Measurements from ENCODE around the gene CCDC157.

GRCh38 chr22:30380011-30380410, 23.2 kb downstream of the CCDC157 start:
- TF ChIP-seq ZNF23 (tag by site-specific recombination; IDR thresholded peaks at IDR 0.05; ENCODE audit: borderline replicate concordance) = no peak
- no peak for TF ChIP-seq CTCF (tag by site-specific recombination; IDR thresholded peaks at IDR 0.05)
- TF ChIP-seq ZFP3 (tag by site-specific recombination; IDR thresholded peaks at IDR 0.05; ENCODE audit: low read depth) = no peak
- no peak for TF ChIP-seq YY1 (tag by site-specific recombination; IDR thresholded peaks at IDR 0.05)
- no peak for TF ChIP-seq ZFP69B (tag by site-specific recombination; IDR thresholded peaks at IDR 0.05)
- TF ChIP-seq HIC1 (tag by site-specific recombination; IDR thresholded peaks at IDR 0.05) = no peak
- TF ChIP-seq ZBTB6 (tag by site-specific recombination; IDR thresholded peaks at IDR 0.05) = no peak
- TF ChIP-seq ZFP41 (tag by site-specific recombination; IDR thresholded peaks at IDR 0.05; ENCODE audit: borderline replicate concordance) = no peak
- no peak for TF ChIP-seq ZBTB1 (tag by site-specific recombination; IDR thresholded peaks at IDR 0.05)
- no peak for TF ChIP-seq ZNF18 (tag by site-specific recombination; IDR thresholded peaks at IDR 0.05)
- TF ChIP-seq REST (tag by site-specific recombination; IDR thresholded peaks at IDR 0.05) = no peak
- no peak for TF ChIP-seq GLIS2 (tag by site-specific recombination; IDR thresholded peaks at IDR 0.05)
